ENCODE measurements around the gene RMDN2. TPM values are rescaled to one million over a fixed set of nuclear protein-coding genes. Genes with fewer than 3 reads are reported as not detected.
"Not testable (repeated sequence)": the region's sequence is repeated elsewhere in the genome, so short reads cannot be mapped to it uniquely, and the experiment has no call there.

Gene RMDN2
- total RNA-seq, 1 experiment from 2014 or later = 4.7 TPM

DNA sequence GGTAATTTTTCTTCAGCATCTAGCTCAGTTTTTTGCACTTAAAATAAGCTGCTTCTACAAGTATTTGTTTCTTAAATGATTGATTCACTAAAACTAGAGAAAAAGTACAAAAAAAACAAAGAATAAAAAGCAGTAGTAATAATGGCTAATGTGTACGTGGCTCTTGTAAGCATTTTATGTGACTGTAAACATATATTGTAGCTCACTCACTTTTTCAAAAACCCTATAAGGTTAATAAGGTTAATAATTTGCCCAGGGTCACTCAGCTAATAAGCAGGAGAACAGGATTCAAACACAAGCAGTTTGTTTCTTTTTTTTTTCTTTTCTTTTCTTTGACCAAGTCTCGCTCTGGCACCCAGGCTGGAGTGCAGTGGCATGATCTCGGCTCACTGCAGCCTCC is 67.5 kb downstream of the RMDN2 start:
- H3K27ac Mint-ChIP-seq (ENCODE audit: unreplicated experiment) = peak overlapping the region; percentile 80
- TF ChIP-seq, protein P1, sequence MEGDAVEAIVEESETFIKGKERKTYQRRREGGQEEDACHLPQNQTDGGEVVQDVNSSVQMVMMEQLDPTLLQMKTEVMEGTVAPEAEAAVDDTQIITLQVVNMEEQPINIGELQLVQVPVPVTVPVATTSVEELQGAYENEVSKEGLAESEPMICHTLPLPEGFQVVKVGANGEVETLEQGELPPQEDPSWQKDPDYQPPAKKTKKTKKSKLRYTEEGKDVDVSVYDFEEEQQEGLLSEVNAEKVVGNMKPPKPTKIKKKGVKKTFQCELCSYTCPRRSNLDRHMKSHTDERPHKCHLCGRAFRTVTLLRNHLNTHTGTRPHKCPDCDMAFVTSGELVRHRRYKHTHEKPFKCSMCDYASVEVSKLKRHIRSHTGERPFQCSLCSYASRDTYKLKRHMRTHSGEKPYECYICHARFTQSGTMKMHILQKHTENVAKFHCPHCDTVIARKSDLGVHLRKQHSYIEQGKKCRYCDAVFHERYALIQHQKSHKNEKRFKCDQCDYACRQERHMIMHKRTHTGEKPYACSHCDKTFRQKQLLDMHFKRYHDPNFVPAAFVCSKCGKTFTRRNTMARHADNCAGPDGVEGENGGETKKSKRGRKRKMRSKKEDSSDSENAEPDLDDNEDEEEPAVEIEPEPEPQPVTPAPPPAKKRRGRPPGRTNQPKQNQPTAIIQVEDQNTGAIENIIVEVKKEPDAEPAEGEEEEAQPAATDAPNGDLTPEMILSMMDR (IDR thresholded peaks at IDR 0.05; ENCODE audit: unreplicated experiment) = no peak
- H3K9me3 Mint-ChIP-seq (ENCODE audit: low read depth, unreplicated experiment) = no peaks in the 10 kb centered on the region
- no peaks in the 10 kb centered on the region for H3K27me3 Mint-ChIP-seq (ENCODE audit: unreplicated experiment)
- intact Hi-C loops (cut with micrococcal nuclease; ENCODE audit: unreplicated experiment) = loop anchor here (2.0 to 5.0 kb wide), 3 partner anchors 45 to 122 kb away; no protein-coding TSS in a partner anchor
- no peak for DNase-seq
- H3K4me1 Mint-ChIP-seq (ENCODE audit: low read depth, unreplicated experiment) = peaks cover 36% of the 10 kb centered on the region
- no TSS peak for BruUV-seq (replicated peaks)
- H3K36me3 Mint-ChIP-seq (ENCODE audit: insufficient read depth, unreplicated experiment) = no peaks in the 10 kb centered on the region
- CTCF ChIA-PET = interaction anchor here (0.6 to 2.6 kb wide), 12 partner anchors 11 to 572 kb away, joined by 3 to 31 read pairs (median 5); partner anchors contain the start of gene CYP1B1
- peak overlapping the region; percentile 39 for H3K4me3 Mint-ChIP-seq (ENCODE audit: low read depth, unreplicated experiment)

- H3K9me3 Mint-ChIP-seq (ENCODE audit: low read depth, unreplicated experiment) = no peaks in the 10 kb centered on the region
- intact Hi-C loops (cut with micrococcal nuclease; ENCODE audit: unreplicated experiment) = loop anchor here (2.0 to 5.0 kb wide), 3 partner anchors 44 to 122 kb away; no protein-coding TSS in a partner anchor
- no peaks in the 10 kb centered on the region for H3K27me3 Mint-ChIP-seq (ENCODE audit: unreplicated experiment)
- peak overlapping the region; percentile 80 for H3K27ac Mint-ChIP-seq (ENCODE audit: unreplicated experiment)
- peak overlapping the region; percentile 39 for H3K4me3 Mint-ChIP-seq (ENCODE audit: low read depth, unreplicated experiment)
- BruUV-seq (replicated peaks) = TSS peak; percentile 88
- H3K4me1 Mint-ChIP-seq (ENCODE audit: low read depth, unreplicated experiment) = peaks cover 36% of the 10 kb centered on the region
- no peak for DNase-seq
- CTCF ChIA-PET = interaction anchor here (0.7 to 2.6 kb wide), 11 partner anchors 11 to 281 kb away, joined by 3 to 31 read pairs (median 5); partner anchors contain the start of gene CYP1B1
- no peaks in the 10 kb centered on the region for H3K36me3 Mint-ChIP-seq (ENCODE audit: insufficient read depth, unreplicated experiment)
- TF ChIP-seq, protein P1 (IDR thresholded peaks at IDR 0.05; ENCODE audit: unreplicated experiment) = no peak
Observed at GRCh38 chr2:37993143-37993542, 68.1 kb downstream of the RMDN2 start.

DNA sequence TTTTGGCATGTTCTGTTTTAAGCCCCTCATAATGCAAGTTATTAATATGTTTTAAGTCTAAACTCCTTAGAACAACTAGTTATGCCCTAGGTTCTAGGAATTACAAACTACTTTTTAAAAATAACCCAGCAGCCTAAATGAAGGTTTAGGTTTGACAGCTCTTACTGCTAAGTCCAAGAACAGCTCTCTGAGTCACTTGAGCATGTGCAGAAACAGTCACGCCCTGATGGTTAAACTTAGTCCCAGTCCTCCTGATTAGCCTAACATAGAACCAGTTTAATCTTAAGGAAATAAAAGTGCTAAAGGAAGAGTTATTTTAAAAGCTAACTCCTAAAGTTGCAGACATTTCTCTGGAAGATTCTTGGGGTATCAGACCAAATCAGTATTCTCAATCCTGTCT is 72.5 kb downstream of the RMDN2 start:
- no peak overlapping the region for H3K4me3 Mint-ChIP-seq (ENCODE audit: low read depth, unreplicated experiment)
- H3K27ac Mint-ChIP-seq (ENCODE audit: unreplicated experiment) = no peak overlapping the region
- no peak for DNase-seq
- TF ChIP-seq, protein P1 (IDR thresholded peaks at IDR 0.05; ENCODE audit: unreplicated experiment) = no peak
- intact Hi-C loops (cut with micrococcal nuclease; ENCODE audit: unreplicated experiment) = no loop called here
- H3K9me3 Mint-ChIP-seq (ENCODE audit: low read depth, unreplicated experiment) = no peaks in the 10 kb centered on the region
- peaks cover 12% of the 10 kb centered on the region for H3K4me1 Mint-ChIP-seq (ENCODE audit: low read depth, unreplicated experiment)
- CTCF ChIA-PET = interaction anchor here (0.9 kb wide), 1 partner anchor 15 kb away, joined by 3 read pairs; no protein-coding TSS in a partner anchor
- H3K36me3 Mint-ChIP-seq (ENCODE audit: insufficient read depth, unreplicated experiment) = no peaks in the 10 kb centered on the region
- no TSS peak for BruUV-seq (replicated peaks)
- no peaks in the 10 kb centered on the region for H3K27me3 Mint-ChIP-seq (ENCODE audit: unreplicated experiment)

GRCh38 chr2:38000485-38001222 is 75.6 kb downstream of the RMDN2 start:
- Mint-ChIP-seq H3K27me3 (ENCODE audit: unreplicated experiment) (no peaks in the 10 kb centered on the region), H3K27ac (ENCODE audit: unreplicated experiment) (no peak overlapping the region), H3K4me3 (ENCODE audit: low read depth, unreplicated experiment) (no peak overlapping the region), H3K9me3 (ENCODE audit: low read depth, unreplicated experiment) (no peaks in the 10 kb centered on the region), H3K4me1 (ENCODE audit: low read depth, unreplicated experiment) (no peaks in the 10 kb centered on the region), H3K36me3 (ENCODE audit: insufficient read depth, unreplicated experiment) (no peaks in the 10 kb centered on the region)
- DNase-seq = no peak
- CTCF ChIA-PET = no interaction called here
- BruUV-seq (replicated peaks) = no TSS peak
- intact Hi-C loops (cut with micrococcal nuclease; ENCODE audit: unreplicated experiment) = no loop called here
- TF ChIP-seq, protein P1 (IDR thresholded peaks at IDR 0.05; ENCODE audit: unreplicated experiment) = no peak

DNA sequence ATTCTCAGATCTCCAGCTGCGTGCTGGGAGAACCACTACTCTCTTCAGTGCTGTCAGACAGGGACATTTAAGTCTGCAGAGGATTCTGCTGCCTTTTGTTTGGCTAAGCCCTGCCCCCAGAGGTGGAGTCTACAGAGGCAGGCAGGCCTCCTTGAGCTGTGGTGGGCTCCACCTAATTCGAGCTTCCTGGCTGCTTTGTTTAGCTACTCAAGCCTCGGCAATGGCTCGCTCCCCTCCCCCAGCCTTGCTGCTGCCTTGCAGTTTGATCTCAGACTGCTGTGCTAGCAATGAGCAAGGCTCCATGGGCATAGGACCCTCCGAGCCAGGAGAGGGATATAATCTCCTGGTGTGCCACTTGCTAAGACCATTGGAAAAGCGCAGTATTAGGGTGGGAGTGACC is 85.1 kb downstream of the RMDN2 start:
- DNase-seq; H3K9me3 Mint-ChIP-seq (ENCODE audit: low read depth, unreplicated experiment); H3K27ac Mint-ChIP-seq (ENCODE audit: unreplicated experiment); H3K27me3 Mint-ChIP-seq (ENCODE audit: unreplicated experiment); H3K4me3 Mint-ChIP-seq (ENCODE audit: low read depth, unreplicated experiment); BruUV-seq (replicated peaks); intact Hi-C loops (cut with micrococcal nuclease; ENCODE audit: unreplicated experiment); H3K36me3 Mint-ChIP-seq (ENCODE audit: insufficient read depth, unreplicated experiment): not testable (repeated sequence)
- H3K4me1 Mint-ChIP-seq (ENCODE audit: low read depth, unreplicated experiment) = peaks cover 37% of the 10 kb centered on the region
- CTCF ChIA-PET = interaction anchor here (0.6 kb wide), 1 partner anchor 264 kb away, joined by 4 read pairs; no protein-coding TSS in a partner anchor
